IMR-90 (cell line): ENCODE measurements around the gene COG4. TPM values are rescaled to one million over a fixed set of nuclear protein-coding genes. Genes with fewer than 3 reads are reported as not detected.

Experiments used
- ATAC-seq: fragments of 200-7000 bp; cut with Tn5 transposase; 2 replicates; pipeline ENCODE4 v1.9.1; 2020; ENCODE audit warnings: low read depth, mild to moderate bottlenecking, moderate library complexity
- BruUV-seq: library from RNA; stranded (reverse); fragments of 400-500 nt; replicated peaks from 2 replicates; lab custom pipeline; 2021; lab: Mats Ljungman, UMichigan
- CTCF ChIA-PET: fragments of 300-600 bp; formaldehyde crosslinking; extraction: SDS; loops from one replicate; lab custom pipeline; 2021; ENCODE audit warnings: antibody characterized with exemption; lab: Yijun Ruan, JAX
- POLR2A ChIA-PET: fragments of 300-600 bp; sonication (Branson Sonifier 250); formaldehyde crosslinking; loops from one replicate; lab custom pipeline; 2022; ENCODE audit warnings: antibody characterized with exemption; ENCODE audit not compliant: unreplicated experiment; lab: Charles Lee
- DNase-seq: peaks from one replicate; pipeline ENCODE4 v3.0.0; 2013
- H2AFZ ChIP-seq: replicated peaks from 2 replicates; pipeline ENCODE3; 2013; ENCODE audit warnings: low read length, mild to moderate bottlenecking; ENCODE audit not compliant: poor library complexity
- H2AK5ac ChIP-seq: 2 replicates; pipeline ENCODE4 v1.6.1; 2013; ENCODE audit warnings: low read depth, low read length, inconsistent platforms
- H2AK9ac ChIP-seq: replicated peaks from 2 replicates; pipeline ENCODE3; 2013; ENCODE audit warnings: mild to moderate bottlenecking, low read depth, low read length, moderate library complexity; ENCODE audit not compliant: poor library complexity
- H2BK120ac ChIP-seq: 2 replicates; pipeline ENCODE4 v1.6.1; 2013; ENCODE audit warnings: low read depth, low read length, inconsistent platforms
- H2BK15ac ChIP-seq: 3 replicates; pipeline ENCODE4 v1.6.1; 2013; ENCODE audit warnings: low read depth, low read length, inconsistent platforms
- H2BK20ac ChIP-seq: 2 replicates; pipeline ENCODE4 v1.6.1; 2013; ENCODE audit warnings: low read depth, mild to moderate bottlenecking, inconsistent platforms, low read length, moderate library complexity
- H2BK5ac ChIP-seq: 2 replicates; pipeline ENCODE4 v1.6.1; 2013; ENCODE audit warnings: mild to moderate bottlenecking, low read depth, low read length, inconsistent platforms; ENCODE audit not compliant: poor library complexity, severe bottlenecking
- H3K14ac ChIP-seq: replicated peaks from 2 replicates; pipeline ENCODE4 v1.6.1; 2013; ENCODE audit warnings: low read depth, low read length, inconsistent platforms
- H3K18ac ChIP-seq: 2 replicates; pipeline ENCODE4 v1.6.1; 2013; ENCODE audit warnings: low read depth, low read length, control low read depth
- H3K23ac ChIP-seq: 2 replicates; pipeline ENCODE4 v1.6.1; 2013; ENCODE audit warnings: low read depth, low read length, inconsistent platforms
- H3K27ac ChIP-seq: 2 replicates; pipeline ENCODE4 v1.5.1; 2013; ENCODE audit warnings: mild to moderate bottlenecking, control low read depth, low read length; ENCODE audit not compliant: insufficient read depth
- H3K27me3 ChIP-seq: 2 replicates; pipeline ENCODE4 v1.6.1; 2013; ENCODE audit warnings: low read length; ENCODE audit not compliant: control insufficient read depth, insufficient read depth
- H3K36me3 ChIP-seq: 2 replicates; pipeline ENCODE4 v1.6.1; 2013; ENCODE audit warnings: low read length, mixed read lengths; ENCODE audit not compliant: control insufficient read depth, insufficient read depth
- H3K4ac ChIP-seq: 2 replicates; pipeline ENCODE4 v1.6.1; 2013; ENCODE audit warnings: low read depth, low read length, inconsistent platforms
- H3K4me1 ChIP-seq: 2 replicates; pipeline ENCODE4 v1.6.1; 2013; ENCODE audit warnings: low read length, mixed read lengths; ENCODE audit not compliant: control insufficient read depth, insufficient read depth
- H3K4me2 ChIP-seq: 2 replicates; pipeline ENCODE4 v1.6.1; 2013; ENCODE audit warnings: low read depth, mild to moderate bottlenecking, control low read depth, low read length, moderate library complexity
- H3K4me3 ChIP-seq: 2 replicates; pipeline ENCODE4 v1.5.1; 2013; ENCODE audit warnings: low read depth, mild to moderate bottlenecking, control low read depth, low read length, moderate library complexity; ENCODE audit not compliant: insufficient read depth
- H3K56ac ChIP-seq: 2 replicates; pipeline ENCODE4 v1.6.1; 2013; ENCODE audit warnings: low read length, inconsistent platforms; ENCODE audit not compliant: insufficient read depth; ENCODE audit errors: extremely low read depth
- H3K79me1 ChIP-seq, 2 experiments: 2 replicates each; pipeline ENCODE4 v1.6.1; 2013; ENCODE audit warnings: low read length in 2 of 2, inconsistent platforms in 1 of 2, low read depth in 1 of 2
- H3K9ac ChIP-seq: 2 replicates; pipeline ENCODE4 v1.6.1; 2013; ENCODE audit warnings: low read depth, low read length, control low read depth
- H3K9me1 ChIP-seq: 2 replicates; pipeline ENCODE4 v1.6.1; 2013; ENCODE audit warnings: low read length, inconsistent platforms; ENCODE audit not compliant: insufficient read depth
- H3K9me3 ChIP-seq: 2 replicates; pipeline ENCODE4 v1.6.1; 2013; ENCODE audit warnings: low read length; ENCODE audit not compliant: control insufficient read depth, insufficient read depth
- H4K20me1 ChIP-seq: 2 replicates; pipeline ENCODE4 v1.6.1; 2013; ENCODE audit warnings: low read length, inconsistent platforms; ENCODE audit not compliant: insufficient read depth
- H4K5ac ChIP-seq: 2 replicates; pipeline ENCODE4 v1.6.1; 2013; ENCODE audit warnings: mild to moderate bottlenecking, low read depth, low read length, control low read depth
- H4K8ac ChIP-seq, 2 experiments: 2 replicates each; pipeline ENCODE4 v1.6.1; 2013; ENCODE audit warnings: low read depth in 2 of 2, low read length in 2 of 2, control low read depth in 1 of 2, inconsistent platforms in 1 of 2
- H4K91ac ChIP-seq: 2 replicates; pipeline ENCODE4 v1.6.1; 2013; ENCODE audit warnings: low read depth, low read length, inconsistent platforms; ENCODE audit not compliant: insufficient read depth
- BHLHE40 ChIP-seq: fragments of 150-350 bp; IDR thresholded peaks from 2 replicates; pipeline ENCODE4 v1.6.1; 2016; ENCODE audit warnings: mild to moderate bottlenecking, low read depth, low read length
- CEBPB ChIP-seq: IDR thresholded peaks from 2 replicates; pipeline ENCODE4 v1.6.1; 2012; ENCODE audit warnings: low read depth, low read length, improper control_type of control experiment
- CHD1 ChIP-seq: IDR thresholded peaks from 2 replicates; pipeline ENCODE4 v1.6.1; 2012; ENCODE audit warnings: low read depth, low read length, improper control_type of control experiment
- ELK1 ChIP-seq: fragments of 150-350 bp; IDR thresholded peaks from 2 replicates; pipeline ENCODE4 v1.6.1; 2016; ENCODE audit warnings: low read depth, mild to moderate bottlenecking, low read length, moderate library complexity, borderline replicate concordance
- FOS ChIP-seq: fragments of 150-350 bp; IDR thresholded peaks from 2 replicates; pipeline ENCODE4 v1.6.1; 2016; ENCODE audit warnings: low read depth, low read length
- MAFK ChIP-seq: IDR thresholded peaks from 2 replicates; pipeline ENCODE4 v1.6.1; 2012; ENCODE audit warnings: low read depth, low read length, improper control_type of control experiment
- MAZ ChIP-seq: IDR thresholded peaks from 2 replicates; pipeline ENCODE4 v1.6.1; 2012; ENCODE audit warnings: low read depth, mild to moderate bottlenecking, low read length, improper control_type of control experiment, moderate library complexity, borderline replicate concordance
- MXI1 ChIP-seq: IDR thresholded peaks from 2 replicates; pipeline ENCODE4 v1.6.1; 2012; ENCODE audit warnings: low read depth, mild to moderate bottlenecking, low read length, moderate library complexity, borderline replicate concordance
- NFE2L2 ChIP-seq: fragments of 150-350 bp; IDR thresholded peaks from 2 replicates; pipeline ENCODE4 v1.6.1; 2016; ENCODE audit warnings: low read depth, mild to moderate bottlenecking, low read length
- POLR2A ChIP-seq: IDR thresholded peaks from 2 replicates; pipeline ENCODE4 v1.6.1; 2012; ENCODE audit warnings: mild to moderate bottlenecking, low read depth, low read length
- RAD21 ChIP-seq: IDR thresholded peaks from 2 replicates; pipeline ENCODE4 v1.6.1; 2012; ENCODE audit warnings: low read length, improper control_type of control experiment
- RCOR1 ChIP-seq: IDR thresholded peaks from 2 replicates; pipeline ENCODE4 v1.6.1; 2012; ENCODE audit warnings: mild to moderate bottlenecking, low read length, improper control_type of control experiment; ENCODE audit not compliant: insufficient replicate concordance
- RFX5 ChIP-seq: IDR thresholded peaks from 2 replicates; pipeline ENCODE4 v1.8.0; 2012; ENCODE audit warnings: low read depth, mild to moderate bottlenecking, low read length, moderate library complexity
- SMC3 ChIP-seq: fragments of 150-350 bp; IDR thresholded peaks from 2 replicates; pipeline ENCODE4 v1.6.1; 2016; ENCODE audit warnings: low read depth, mild to moderate bottlenecking, antibody characterized with exemption, low read length, moderate library complexity
- WGBS, 2 experiments: methylation state at CpG; one replicate each; pipeline versions ENCODE4 v1.1.5 to v1.1.7; 2013; ENCODE audit warnings: missing lambda C conversion rate in 2 of 2; ENCODE audit not compliant: insufficient read length in 1 of 2; ENCODE audit errors: extremely low coverage in 2 of 2; 5-methylcytosine and 5-hydroxymethylcytosine counted together
- dilution Hi-C: fragments of 300-500 bp; cut with HindIII; formaldehyde crosslinking; loops from one replicate; pipeline ENCODE4 v1.14.3; 2018; ENCODE audit warnings: low sequenced_read_pairs; ENCODE audit not compliant: unreplicated experiment
- in situ Hi-C: fragments of 300-500 bp; cut with MboI; formaldehyde crosslinking; loops from 3 replicates; pipeline ENCODE4 v1.14.3; 2019; ENCODE audit warnings: low sequenced_read_pairs, inconsistent platforms, mixed read lengths
- intact Hi-C: fragments of 100-400 bp; cut with micrococcal nuclease; formaldehyde crosslinking; loops from 2 replicates; pipeline ENCODE4 v1.10.0; 2022
- polyA plus RNA-seq, 3 experiments: library from polyadenylated mRNA; depleted of rRNA; stranded (reverse); fragments of >200 nt; gene quantifications; 2 replicates each; pipeline ENCODE4 v1.2.3, GENCODE V29; 2012; ENCODE audit warnings: low replicate concordance in 1 of 3
- total RNA-seq: library from RNA; depleted of rRNA; stranded (reverse); fragments of >200 nt; gene quantifications from 2 replicates; pipeline ENCODE4 v1.2.3, GENCODE V29; 2012
- TF ChIP-seq, protein P1 (sequence below): fragments of 150-350 bp; IDR thresholded peaks from 2 replicates; pipeline ENCODE4 v1.6.1; 2017; ENCODE audit warnings: mild to moderate bottlenecking, antibody characterized with exemption, low read length, low read depth
- TF ChIP-seq, protein P2 (sequence below): conservative IDR thresholded peaks from 2 replicates; pipeline ENCODE4 v1.5.1; 2012; ENCODE audit warnings: mild to moderate bottlenecking, low read depth, low read length, improper control_type of control experiment

COG4 gene
- total and polyA plus RNA-seq, 2 of the 4 experiments (the other 2 are of a cell fraction), result 47.5 to 96.1 TPM

DNA sequence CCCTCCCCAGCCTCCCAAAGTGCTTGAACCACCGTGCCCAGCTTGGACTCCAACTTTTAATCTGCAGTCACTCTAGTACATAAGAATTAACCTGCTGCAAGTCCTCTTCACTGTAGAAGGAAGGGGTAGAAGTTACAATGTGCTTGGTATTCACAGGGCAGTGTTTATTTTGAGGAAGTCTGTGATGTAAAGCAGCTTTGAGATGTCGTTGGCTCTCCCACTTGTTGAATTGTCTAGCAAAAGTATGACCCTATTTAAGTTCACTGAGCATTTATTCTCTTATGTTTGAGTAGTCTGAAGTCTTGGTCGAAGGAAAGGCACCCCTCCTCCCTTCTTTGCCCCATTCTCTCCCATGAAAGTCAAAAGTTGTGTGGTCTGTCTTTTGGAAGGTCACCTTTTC, 28.4 kb upstream of the COG4 start:
- peak overlapping the region; percentile 69 for H3K14ac ChIP-seq
- H3K27ac ChIP-seq, result peak overlapping the region; percentile 77; the same call in 1 of the 2 replicates
- no peak overlapping the region for H3K9ac ChIP-seq
- peak overlapping the region; percentile 94 for H3K18ac ChIP-seq
- no peak overlapping the region for H3K4me3 ChIP-seq
- H2AK5ac ChIP-seq, result peak overlapping the region; percentile 47; the same call in 1 of the 2 replicates
- no peaks in the 10 kb centered on the region for H3K27me3 ChIP-seq
- no peak overlapping the region for H3K56ac ChIP-seq
- in situ Hi-C loops, result no loop called here
- peak overlapping the region; percentile 74 for H2BK5ac ChIP-seq
- no CpG with 5 or more reads among the region's 3 CpGs for WGBS, 2 experiments
- H3K9me1 ChIP-seq, result peaks cover 40% of the 10 kb centered on the region
- no peaks in the 10 kb centered on the region for H3K9me3 ChIP-seq
- peaks cover 53% of the 10 kb centered on the region for H3K36me3 ChIP-seq
- peak overlapping the region; percentile 84 for H2BK120ac ChIP-seq
- peaks cover 27% of the 10 kb centered on the region for H3K4me1 ChIP-seq
- H2AFZ ChIP-seq, result no peak overlapping the region
- TF ChIP-seq NFE2L2 (no peak), SMC3 (no peak), CHD1 (no peak), RAD21 (no peak), RCOR1 (no peak), RFX5 (no peak), CEBPB (no peak), MXI1 (no peak), BHLHE40 (no peak), FOS (no peak), ELK1 (no peak), MAFK (no peak), MAZ (no peak), POLR2A (no peak)
- TF ChIP-seq, protein P1, sequence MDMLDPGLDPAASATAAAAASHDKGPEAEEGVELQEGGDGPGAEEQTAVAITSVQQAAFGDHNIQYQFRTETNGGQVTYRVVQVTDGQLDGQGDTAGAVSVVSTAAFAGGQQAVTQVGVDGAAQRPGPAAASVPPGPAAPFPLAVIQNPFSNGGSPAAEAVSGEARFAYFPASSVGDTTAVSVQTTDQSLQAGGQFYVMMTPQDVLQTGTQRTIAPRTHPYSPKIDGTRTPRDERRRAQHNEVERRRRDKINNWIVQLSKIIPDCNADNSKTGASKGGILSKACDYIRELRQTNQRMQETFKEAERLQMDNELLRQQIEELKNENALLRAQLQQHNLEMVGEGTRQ, result no peak
- TF ChIP-seq, protein P2, sequence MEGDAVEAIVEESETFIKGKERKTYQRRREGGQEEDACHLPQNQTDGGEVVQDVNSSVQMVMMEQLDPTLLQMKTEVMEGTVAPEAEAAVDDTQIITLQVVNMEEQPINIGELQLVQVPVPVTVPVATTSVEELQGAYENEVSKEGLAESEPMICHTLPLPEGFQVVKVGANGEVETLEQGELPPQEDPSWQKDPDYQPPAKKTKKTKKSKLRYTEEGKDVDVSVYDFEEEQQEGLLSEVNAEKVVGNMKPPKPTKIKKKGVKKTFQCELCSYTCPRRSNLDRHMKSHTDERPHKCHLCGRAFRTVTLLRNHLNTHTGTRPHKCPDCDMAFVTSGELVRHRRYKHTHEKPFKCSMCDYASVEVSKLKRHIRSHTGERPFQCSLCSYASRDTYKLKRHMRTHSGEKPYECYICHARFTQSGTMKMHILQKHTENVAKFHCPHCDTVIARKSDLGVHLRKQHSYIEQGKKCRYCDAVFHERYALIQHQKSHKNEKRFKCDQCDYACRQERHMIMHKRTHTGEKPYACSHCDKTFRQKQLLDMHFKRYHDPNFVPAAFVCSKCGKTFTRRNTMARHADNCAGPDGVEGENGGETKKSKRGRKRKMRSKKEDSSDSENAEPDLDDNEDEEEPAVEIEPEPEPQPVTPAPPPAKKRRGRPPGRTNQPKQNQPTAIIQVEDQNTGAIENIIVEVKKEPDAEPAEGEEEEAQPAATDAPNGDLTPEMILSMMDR, result no peak
- H3K23ac ChIP-seq, result peak overlapping the region; percentile 94; the same call in 1 of the 2 replicates
- CTCF ChIA-PET, result interaction anchor here (1.0 to 1.5 kb wide), 2 partner anchors 13 to 84 kb away, joined by 4 to 5 read pairs; no protein-coding TSS in a partner anchor
- H4K5ac ChIP-seq, result peak overlapping the region; percentile 70
- BruUV-seq, result no TSS peak
- H2BK15ac ChIP-seq, result no peak overlapping the region
- peak overlapping the region; percentile 72; the same call in 1 of the 2 replicates for H2BK20ac ChIP-seq
- POLR2A ChIA-PET, result no interaction called here
- peak overlapping the region; percentile 85 for H3K4ac ChIP-seq
- H3K4me2 ChIP-seq, result peak overlapping the region; percentile 62; the same call in 1 of the 2 replicates
- H4K91ac ChIP-seq, result peak overlapping the region; percentile 45; the same call in 1 of the 2 replicates
- H4K8ac ChIP-seq, result peak overlapping the region in 1 of 2 experiments; percentile 49; a peak in 1 of 4 replicates
- dilution Hi-C loops, result no loop called here
- intact Hi-C loops, result loop anchor here (2.0 to 10.0 kb wide), 2 partner anchors 101 to 223 kb away; no protein-coding TSS in a partner anchor
- ATAC-seq (peak; percentile 16; the same call in 1 of the 2 replicates), DNase-seq (peak; percentile 55)
- no peak overlapping the region for H2AK9ac ChIP-seq
- peaks cover 45 to 82% of the 10 kb centered on the region in 2 experiments for H3K79me1 ChIP-seq
- peaks cover 57% of the 10 kb centered on the region for H4K20me1 ChIP-seq
